Activated T-cell treated with anti-CD3 and anti-CD28 coated beads, Interleukin-2, amount 50 U/mL, for 4 hours (primary cell): Measurements from ENCODE around the gene LMAN2. TPM values are rescaled to one million over a fixed set of nuclear protein-coding genes. Genes with fewer than 3 reads are reported as not detected.

Source experiments
- ATAC-seq, 2 donors: fragments of 200-7000 bp; cut with Tn5 transposase; one replicate each; pipeline ENCODE4 v1.10.0; 2021
- DNase-seq: peaks from one replicate; pipeline ENCODE4 v3.0.0-alpha.2; 2020
- H3K27me3 Mint-ChIP-seq: one replicate; pipeline ENCODE4 v1.8.0; 2021; ENCODE audit warnings: low read depth, mixed read lengths
- H3K36me3 Mint-ChIP-seq: one replicate; pipeline ENCODE4 v1.8.0; 2022; ENCODE audit warnings: mixed read lengths; ENCODE audit not compliant: insufficient read depth
- H3K4me1 Mint-ChIP-seq: one replicate; pipeline ENCODE4 v1.8.0; 2021; ENCODE audit warnings: low read depth, mixed read lengths
- H3K4me3 Mint-ChIP-seq: one replicate; pipeline ENCODE4 v1.8.0; 2021; ENCODE audit warnings: mild to moderate bottlenecking, moderate library complexity, mixed read lengths
- H3K9me3 Mint-ChIP-seq: one replicate; pipeline ENCODE4 v1.8.0; 2021; ENCODE audit warnings: mixed read lengths
- total RNA-seq, 3 donors: library from RNA; stranded (reverse); gene quantifications; one replicate each; pipeline ENCODE4 v1.2.1, GENCODE V29; 2021

The LMAN2 gene
- total RNA-seq, 3 donors from 2014 or later: 120 to 129 (median 127) TPM

DNA sequence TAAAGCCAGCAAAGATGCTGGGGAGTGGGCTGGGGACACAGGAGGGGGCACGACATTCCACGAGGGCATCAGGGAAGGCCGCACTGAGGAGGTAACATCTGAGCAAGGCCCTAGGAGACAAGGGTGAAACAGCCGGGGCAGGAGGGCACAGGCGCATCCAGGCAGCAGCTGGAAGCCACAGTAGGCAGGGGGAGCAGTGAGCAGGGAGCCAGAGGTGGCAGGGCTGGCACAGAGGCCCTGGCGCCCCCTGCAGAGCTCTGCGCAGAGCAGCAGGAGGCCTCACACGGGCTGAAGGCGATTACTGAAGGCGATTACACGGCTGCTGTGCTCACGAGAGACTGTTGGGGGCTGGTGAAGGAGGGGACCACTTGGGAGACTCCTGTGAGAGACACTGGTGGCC lies 15.4 kb downstream of the LMAN2 start:
- Mint-ChIP-seq H3K9me3 (peaks cover 4% of the 10 kb centered on the region), H3K36me3 (peaks cover 44% of the 10 kb centered on the region), H3K4me1 (peaks cover 15% of the 10 kb centered on the region), H3K4me3 (no peak overlapping the region), H3K27me3 (no peaks in the 10 kb centered on the region)
- DNase-seq (no peak), ATAC-seq (peak; percentile 41 to 74)

DNA sequence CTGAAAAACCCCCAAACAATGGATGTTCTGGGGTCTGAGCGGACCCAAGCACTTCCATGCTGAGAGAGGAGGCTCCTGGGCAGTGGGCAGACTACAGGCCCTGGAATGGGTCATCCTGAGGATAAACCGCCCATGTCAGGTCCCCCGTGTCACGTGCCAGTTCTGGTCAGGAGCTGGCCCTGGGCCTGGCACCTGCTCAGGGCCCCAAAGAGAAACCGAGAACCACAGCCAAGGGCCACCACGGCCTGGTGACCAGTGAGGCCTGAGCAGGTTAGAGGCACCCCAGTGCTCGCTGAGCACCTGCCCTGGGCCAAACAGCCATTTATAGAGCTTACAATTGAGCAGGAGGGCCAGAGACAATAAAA lies 15.8 kb downstream of the LMAN2 start:
- no peaks in the 10 kb centered on the region for H3K27me3 Mint-ChIP-seq
- no peak overlapping the region for H3K4me3 Mint-ChIP-seq
- H3K4me1 Mint-ChIP-seq: peaks cover 15% of the 10 kb centered on the region
- H3K36me3 Mint-ChIP-seq: peaks cover 48% of the 10 kb centered on the region
- no peak for ATAC-seq
- peaks cover 4% of the 10 kb centered on the region for H3K9me3 Mint-ChIP-seq
- DNase-seq: no peak

GRCh38 chr5:177334781-177335700 lies 16.4 kb downstream of the LMAN2 start:
- no peak for ATAC-seq
- Mint-ChIP-seq H3K4me3 (no peak overlapping the region), H3K9me3 (peaks cover 4% of the 10 kb centered on the region), H3K4me1 (peaks cover 15% of the 10 kb centered on the region), H3K36me3 (peaks cover 53% of the 10 kb centered on the region), H3K27me3 (no peaks in the 10 kb centered on the region)
- DNase-seq: no peak

GRCh38 chr5:177334155-177334551 lies 17.3 kb downstream of the LMAN2 start:
- Mint-ChIP-seq H3K4me3 (no peak overlapping the region), H3K27me3 (no peaks in the 10 kb centered on the region), H3K4me1 (peaks cover 6% of the 10 kb centered on the region), H3K36me3 (peaks cover 51% of the 10 kb centered on the region), H3K9me3 (no peaks in the 10 kb centered on the region)
- no peak for ATAC-seq
- no peak for DNase-seq

DNA sequence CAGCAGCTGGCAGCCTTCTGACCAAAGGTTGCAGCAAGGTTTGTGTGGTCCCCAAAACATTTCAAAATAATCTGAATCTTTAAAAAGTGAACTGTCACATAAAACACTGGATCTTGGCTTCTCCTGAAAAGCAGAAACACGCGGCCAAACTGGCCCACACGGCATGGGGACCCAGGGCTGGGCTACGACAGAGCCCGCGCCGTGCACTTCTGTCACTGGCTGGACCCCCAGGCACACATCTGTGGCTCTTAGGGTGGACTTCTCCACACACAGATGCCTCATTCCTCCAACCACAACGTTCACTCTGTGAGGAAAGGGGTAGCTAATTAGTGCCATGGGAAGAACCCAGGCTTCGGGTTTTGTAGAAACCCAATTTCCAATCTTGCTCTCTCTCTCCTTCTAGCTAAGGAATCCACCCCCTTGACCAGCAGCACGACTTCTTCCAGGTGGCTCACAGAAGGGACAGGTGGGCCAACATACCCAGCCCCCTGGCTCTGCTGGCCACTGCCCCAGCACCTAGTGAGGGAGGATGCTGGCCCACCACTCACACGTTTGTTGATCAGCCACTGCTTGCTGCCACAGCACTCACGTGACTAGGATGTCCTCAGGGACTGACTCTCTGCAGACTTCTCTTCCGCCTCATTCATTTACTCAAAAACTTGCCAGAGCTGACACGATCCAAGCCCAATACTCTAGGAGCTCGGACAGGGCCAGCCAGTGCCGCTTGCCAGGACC lies 17.9 kb downstream of the LMAN2 start:
- H3K9me3 Mint-ChIP-seq: no peaks in the 10 kb centered on the region
- no peak overlapping the region for H3K4me3 Mint-ChIP-seq
- ATAC-seq (no peak), DNase-seq (no peak)
- no peaks in the 10 kb centered on the region for H3K27me3 Mint-ChIP-seq
- peaks cover 6% of the 10 kb centered on the region for H3K4me1 Mint-ChIP-seq
- peaks cover 50% of the 10 kb centered on the region for H3K36me3 Mint-ChIP-seq

- H3K4me3 Mint-ChIP-seq: no peak overlapping the region
- ATAC-seq: no peak
- no peak for DNase-seq
- H3K4me1 Mint-ChIP-seq: peaks cover 10% of the 10 kb centered on the region
- H3K9me3 Mint-ChIP-seq: no peaks in the 10 kb centered on the region
- H3K36me3 Mint-ChIP-seq: peaks cover 50% of the 10 kb centered on the region
- H3K27me3 Mint-ChIP-seq: no peaks in the 10 kb centered on the region
Measured at GRCh38 chr5:177332896-177333260, 18.6 kb downstream of the LMAN2 start.

GRCh38 chr5:177332031-177332895 lies 19.2 kb downstream of the LMAN2 start:
- Mint-ChIP-seq H3K27me3 (no peaks in the 10 kb centered on the region), H3K36me3 (peaks cover 48% of the 10 kb centered on the region), H3K9me3 (no peaks in the 10 kb centered on the region), H3K4me1 (peaks cover 12% of the 10 kb centered on the region), H3K4me3 (no peak overlapping the region)
- ATAC-seq (no peak), DNase-seq (no peak)

GRCh38 chr5:177330991-177331842 lies 20.3 kb downstream of the LMAN2 start:
- Mint-ChIP-seq H3K9me3 (no peaks in the 10 kb centered on the region), H3K27me3 (no peaks in the 10 kb centered on the region), H3K4me1 (peaks cover 12% of the 10 kb centered on the region), H3K4me3 (no peak overlapping the region), H3K36me3 (peaks cover 43% of the 10 kb centered on the region)
- no peak for DNase-seq
- ATAC-seq: no peak

DNA sequence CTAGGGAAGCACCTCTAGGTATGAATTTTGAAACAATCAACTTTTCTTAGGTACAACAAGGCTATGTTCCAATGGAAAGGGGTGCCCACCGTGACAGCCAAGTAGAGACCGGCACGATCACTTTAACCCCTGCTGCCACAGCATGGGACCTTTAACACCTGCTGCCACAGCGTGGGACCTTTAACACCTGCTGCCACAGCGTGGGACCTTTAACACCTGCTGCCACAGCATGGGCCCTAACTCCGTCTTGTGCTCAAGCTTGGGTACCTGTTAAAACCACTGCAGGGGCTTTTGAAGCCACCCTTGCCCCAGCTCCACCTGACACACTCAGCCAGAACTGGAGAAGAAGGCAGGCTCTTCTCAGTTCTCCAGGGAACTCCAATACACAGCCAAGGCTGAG lies 21.6 kb downstream of the LMAN2 start:
- no peak for DNase-seq
- H3K27me3 Mint-ChIP-seq: no peaks in the 10 kb centered on the region

DNA sequence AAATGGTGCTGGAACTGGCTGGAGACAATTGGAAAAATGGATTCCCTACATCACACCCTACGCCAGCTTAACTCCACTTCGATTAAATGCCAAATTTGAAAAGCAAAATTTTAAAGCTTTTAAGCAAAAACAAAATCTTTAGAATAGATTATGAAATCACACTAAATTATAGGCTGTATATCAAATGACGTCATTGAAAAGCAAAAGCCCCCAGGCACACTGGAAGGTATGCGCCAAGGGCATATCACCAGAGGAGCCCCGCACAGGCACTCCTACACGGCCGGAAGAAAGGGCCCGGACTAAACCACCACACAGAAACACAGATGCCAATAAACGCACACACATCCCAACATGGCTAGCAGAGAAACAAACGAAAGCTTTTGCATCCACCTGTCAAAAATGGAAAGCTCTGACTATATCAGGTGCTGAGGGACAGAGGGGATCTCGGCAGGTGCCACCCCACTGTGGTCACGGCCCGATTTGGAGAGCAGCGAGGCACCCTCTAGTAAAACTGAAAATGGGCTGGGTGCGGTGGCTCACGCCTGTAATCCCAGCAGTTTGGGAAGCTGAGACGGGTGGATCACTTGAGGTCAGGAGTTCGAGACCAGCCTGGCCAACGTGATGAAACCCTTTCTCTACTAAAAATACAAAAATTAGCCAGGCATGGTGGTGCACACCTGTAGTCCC lies 22.8 kb downstream of the LMAN2 start:
- Mint-ChIP-seq H3K9me3 (no peaks in the 10 kb centered on the region), H3K4me1 (peaks cover 10% of the 10 kb centered on the region), H3K27me3 (no peaks in the 10 kb centered on the region), H3K4me3 (no peak overlapping the region), H3K36me3 (peaks cover 27% of the 10 kb centered on the region)
- ATAC-seq (no peak), DNase-seq (no peak)

More for the DNA sequence above, 21.6 kb downstream of the LMAN2 start:
- Mint-ChIP-seq H3K4me3 (no peak overlapping the region), H3K9me3 (no peaks in the 10 kb centered on the region), H3K36me3 (peaks cover 32% of the 10 kb centered on the region), H3K4me1 (peaks cover 12% of the 10 kb centered on the region)
- ATAC-seq: no peak

GRCh38 chr5:177327539-177328522 lies 23.6 kb downstream of the LMAN2 start:
- no peaks in the 10 kb centered on the region for H3K27me3 Mint-ChIP-seq
- ATAC-seq (peak; percentile 69 to 74), DNase-seq (no peak)
- H3K4me3 Mint-ChIP-seq: peak overlapping the region; percentile 5
- H3K36me3 Mint-ChIP-seq: peaks cover 22% of the 10 kb centered on the region
- peaks cover 10% of the 10 kb centered on the region for H3K4me1 Mint-ChIP-seq
- H3K9me3 Mint-ChIP-seq: no peaks in the 10 kb centered on the region

DNA sequence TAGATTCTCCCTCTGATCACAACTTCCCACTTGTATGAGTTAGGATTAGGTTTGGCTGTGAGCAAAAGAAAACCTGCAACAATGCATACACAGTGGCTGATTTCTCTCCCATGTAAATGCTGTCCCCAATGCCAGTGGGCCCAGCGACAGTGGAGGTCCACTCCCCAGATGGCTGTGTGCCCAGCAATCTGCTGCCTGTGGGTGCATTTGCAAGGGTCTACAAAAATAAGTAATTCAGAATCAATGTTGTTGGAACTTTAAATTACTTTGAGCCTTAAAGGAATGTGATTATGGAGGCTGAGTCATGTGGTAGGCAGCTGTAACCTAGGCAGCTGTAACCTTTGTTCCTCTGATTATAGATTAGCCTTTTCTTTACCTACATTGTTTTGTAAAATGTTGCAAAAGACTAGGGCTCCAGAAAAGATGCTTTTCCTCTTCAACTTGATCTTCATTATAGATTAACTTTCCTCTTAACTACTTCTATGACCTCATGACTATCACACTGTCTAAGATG lies 25.5 kb downstream of the LMAN2 start:
- H3K27me3 Mint-ChIP-seq: no peaks in the 10 kb centered on the region
- no peak overlapping the region for H3K4me3 Mint-ChIP-seq
- H3K36me3 Mint-ChIP-seq: peaks cover 21% of the 10 kb centered on the region
- DNase-seq: no peak
- H3K9me3 Mint-ChIP-seq: no peaks in the 10 kb centered on the region
- no peak for ATAC-seq
- peaks cover 6% of the 10 kb centered on the region for H3K4me1 Mint-ChIP-seq
